ENCODE measurements around the gene CDH19.

Gene CDH19, protein sequence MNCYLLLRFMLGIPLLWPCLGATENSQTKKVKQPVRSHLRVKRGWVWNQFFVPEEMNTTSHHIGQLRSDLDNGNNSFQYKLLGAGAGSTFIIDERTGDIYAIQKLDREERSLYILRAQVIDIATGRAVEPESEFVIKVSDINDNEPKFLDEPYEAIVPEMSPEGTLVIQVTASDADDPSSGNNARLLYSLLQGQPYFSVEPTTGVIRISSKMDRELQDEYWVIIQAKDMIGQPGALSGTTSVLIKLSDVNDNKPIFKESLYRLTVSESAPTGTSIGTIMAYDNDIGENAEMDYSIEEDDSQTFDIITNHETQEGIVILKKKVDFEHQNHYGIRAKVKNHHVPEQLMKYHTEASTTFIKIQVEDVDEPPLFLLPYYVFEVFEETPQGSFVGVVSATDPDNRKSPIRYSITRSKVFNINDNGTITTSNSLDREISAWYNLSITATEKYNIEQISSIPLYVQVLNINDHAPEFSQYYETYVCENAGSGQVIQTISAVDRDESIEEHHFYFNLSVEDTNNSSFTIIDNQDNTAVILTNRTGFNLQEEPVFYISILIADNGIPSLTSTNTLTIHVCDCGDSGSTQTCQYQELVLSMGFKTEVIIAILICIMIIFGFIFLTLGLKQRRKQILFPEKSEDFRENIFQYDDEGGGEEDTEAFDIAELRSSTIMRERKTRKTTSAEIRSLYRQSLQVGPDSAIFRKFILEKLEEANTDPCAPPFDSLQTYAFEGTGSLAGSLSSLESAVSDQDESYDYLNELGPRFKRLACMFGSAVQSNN

DNA sequence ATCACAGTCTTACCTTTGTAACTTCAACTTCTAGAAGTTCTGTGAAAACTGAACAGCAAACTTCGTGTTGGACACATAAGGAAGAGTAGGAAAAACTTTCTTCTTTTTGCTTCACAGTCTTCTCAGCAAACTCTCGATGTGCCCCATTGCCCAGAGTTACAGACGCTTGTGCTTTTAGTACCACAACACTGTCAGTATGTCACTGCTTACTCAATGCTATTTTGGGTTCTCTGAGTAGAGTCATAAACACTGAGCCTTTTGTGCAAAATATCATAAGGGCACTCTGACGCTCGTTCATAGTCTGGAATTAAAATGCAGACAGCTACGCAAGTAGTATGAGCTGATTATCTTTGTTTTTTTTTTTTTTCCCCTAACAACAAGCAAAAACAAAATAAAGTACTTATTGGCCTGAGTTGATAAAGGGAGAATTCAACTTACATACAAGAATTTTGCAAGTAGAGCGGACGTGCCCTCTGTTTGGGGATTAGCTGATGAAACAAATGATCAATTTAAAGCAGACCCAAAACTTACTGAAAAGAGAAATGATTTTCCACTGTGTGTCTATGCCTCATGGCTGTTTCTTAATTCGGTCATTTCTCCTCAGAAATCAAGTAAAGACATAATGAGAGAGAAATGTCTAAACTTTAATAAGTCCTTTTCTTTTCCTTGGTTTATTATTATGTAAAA is at the start of gene CDH19:
CDH19 (minus strand) TSS at position 150 of the 687 bp plus-strand sequence. CDS start 31,886 bp downstream, outside the sequence.
- no peak for DNase-seq

DNA sequence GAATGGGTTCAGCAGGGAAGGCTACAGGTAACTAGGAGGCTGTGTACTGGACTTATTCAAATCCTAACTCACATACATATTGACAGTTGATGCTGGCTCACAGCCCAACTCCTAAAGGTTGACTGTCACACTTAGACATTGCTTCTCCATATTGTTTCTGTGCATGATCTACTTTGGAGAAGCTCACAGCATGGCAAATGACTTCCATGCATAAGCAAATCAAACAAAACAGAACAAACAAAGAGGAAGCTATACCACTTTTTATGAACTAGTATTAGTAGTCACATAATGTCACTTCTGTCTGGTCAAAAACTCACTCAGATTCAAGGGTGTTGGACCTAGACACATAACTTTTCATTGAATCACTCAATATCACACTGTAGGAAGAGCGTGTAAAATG is 43.8 kb upstream of the CDH19 start:
- DNase-seq: no peak

DNA sequence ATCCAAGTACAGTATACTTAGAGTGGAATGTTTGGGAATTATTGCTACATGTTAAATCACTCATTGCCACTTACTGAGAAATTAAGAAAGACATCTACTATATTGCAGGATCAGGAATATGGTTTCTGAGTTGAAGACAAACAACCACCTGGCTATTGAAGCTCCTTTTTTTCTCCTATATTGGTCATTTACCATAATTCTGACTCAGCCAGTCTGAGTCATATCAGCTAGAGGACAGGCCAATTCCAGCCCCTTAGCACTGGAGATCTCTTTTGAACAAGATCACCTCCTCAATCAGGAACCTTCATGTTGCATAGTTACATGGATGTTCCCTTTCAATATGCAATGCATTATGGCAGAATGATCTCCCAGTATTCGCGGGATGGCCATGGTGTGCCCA is 42.7 kb upstream of the CDH19 start:
- DNase-seq: no peak

DNA sequence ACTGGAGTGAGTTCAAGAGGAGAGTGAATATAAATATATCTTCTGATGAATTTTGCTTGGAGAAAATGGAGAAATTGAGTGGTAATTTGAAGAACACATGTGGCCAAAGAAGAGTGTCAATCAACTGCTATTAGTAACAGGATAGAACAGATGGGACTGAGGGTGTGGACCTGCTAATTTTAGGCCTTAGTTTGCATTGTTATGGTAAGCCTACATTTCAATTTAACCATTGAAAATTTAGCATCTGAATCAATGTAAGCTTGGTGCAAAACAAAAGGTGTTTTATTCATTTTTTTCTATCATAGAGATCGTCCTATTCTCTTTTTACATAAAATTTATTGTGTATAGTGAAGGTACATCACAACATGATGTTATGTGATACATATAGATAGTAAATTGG is 42.1 kb upstream of the CDH19 start:
- DNase-seq: no peak

DNA sequence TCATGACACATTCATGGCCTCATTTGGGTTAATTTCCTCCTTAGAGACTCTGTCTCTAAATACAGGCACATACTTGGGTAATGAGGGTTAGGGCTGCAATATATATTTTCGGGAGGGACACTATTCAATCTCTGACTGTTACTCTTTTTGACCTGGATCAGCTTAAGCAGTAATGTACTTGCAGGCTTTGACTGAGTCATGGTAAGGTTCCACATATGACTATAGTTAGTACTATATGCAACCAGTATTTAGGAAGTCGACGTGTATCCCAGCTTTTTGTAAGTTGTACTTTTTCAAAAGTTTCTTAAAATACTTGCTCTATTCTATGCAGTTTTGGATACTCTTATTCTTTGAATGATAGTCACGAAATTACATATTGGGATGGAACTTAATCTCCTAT is 37.2 kb upstream of the CDH19 start:
- DNase-seq: no peak

DNA sequence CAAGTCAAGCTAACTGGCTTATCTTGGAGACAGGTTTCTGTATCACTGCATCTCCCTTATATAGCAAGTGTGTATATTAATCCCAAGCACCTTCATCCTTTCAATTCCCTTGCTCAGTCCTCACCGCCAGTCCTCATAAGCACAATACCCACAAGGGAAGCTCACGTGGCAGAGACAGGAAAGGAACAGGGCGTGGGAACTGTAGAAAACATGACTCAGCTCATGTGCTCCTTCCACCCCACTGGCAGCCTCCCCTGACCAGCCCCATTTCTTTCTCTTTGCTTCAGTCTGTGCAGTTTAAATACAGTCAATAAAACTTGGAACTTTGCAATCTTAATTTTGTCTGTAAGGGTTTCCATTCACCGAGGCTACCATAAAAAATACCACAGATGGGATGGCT is 36.5 kb upstream of the CDH19 start:
- DNase-seq: no peak

DNA sequence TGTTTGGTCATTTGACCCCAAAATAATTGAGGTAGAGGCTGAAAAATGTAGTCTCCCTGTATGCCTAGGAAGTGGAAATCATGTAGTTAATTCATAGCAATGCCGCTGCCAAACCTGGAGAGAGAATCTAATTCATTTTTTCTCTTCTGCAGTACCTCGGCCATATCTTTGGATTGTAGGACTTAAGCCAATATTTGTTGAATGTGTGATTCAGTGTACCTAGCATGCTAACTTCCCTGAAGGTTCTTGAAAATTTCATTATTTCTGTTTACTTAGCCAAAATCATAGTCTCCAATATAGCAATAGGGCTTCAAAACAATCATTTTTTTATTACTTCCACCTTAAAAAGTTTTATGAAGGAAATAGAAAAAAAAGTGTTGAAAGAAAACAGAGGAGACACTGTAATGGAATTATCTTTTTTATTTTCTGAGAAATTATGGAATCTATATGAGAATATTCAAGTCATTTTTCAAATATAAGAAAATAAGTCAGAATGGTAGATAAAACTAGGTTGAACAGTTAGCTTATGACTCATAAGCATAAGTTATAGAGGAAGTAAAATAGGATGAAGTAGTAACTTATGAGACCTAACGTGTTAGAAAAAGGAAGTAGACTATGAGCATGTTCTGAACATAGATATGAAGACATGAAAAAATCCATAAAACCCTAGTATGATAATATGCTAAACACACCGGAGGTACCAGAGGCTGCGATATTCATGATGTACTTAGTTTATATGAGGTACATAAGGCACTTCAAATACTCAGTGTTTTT is 35.2 kb upstream of the CDH19 start:
- no peak for DNase-seq

DNA sequence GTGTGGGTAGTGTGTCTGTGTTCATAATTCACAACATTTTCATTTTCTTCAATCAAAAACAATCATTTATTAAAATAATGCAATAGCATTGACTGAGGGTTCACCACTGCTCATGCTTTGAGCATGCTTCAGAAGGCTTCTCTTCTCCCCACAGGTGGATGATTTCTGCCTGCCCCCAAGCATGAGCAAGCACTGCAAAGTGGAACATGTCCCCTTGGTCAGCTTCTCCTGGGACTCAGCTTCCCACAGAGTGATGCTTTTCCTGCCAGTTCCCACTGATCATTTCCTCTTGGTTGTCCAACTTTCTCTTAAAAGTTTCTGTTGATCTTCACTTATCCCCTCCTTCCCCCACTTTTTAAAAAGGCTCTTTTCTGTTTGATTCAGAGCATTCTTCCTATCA is 31.5 kb upstream of the CDH19 start:
- no peak for DNase-seq

DNA sequence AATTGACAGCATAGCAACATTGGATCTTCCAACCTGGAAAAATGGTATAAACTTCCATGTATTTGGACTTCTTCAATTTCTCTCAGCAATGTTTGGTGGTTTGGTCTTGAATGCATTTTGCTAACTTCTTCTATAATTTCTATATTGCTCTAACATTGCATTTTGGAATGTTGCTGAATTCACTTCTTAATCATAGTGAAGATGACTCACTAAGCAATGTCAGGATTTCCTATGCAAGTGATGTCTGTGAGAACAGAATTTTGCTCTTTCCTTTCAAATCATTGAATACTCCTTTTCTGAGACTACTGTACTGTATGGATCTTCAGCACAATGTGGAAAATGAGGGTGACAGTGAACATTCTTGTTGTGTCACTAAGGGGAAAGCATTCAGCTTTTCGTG is 28.9 kb upstream of the CDH19 start:
- no peak for DNase-seq

DNA sequence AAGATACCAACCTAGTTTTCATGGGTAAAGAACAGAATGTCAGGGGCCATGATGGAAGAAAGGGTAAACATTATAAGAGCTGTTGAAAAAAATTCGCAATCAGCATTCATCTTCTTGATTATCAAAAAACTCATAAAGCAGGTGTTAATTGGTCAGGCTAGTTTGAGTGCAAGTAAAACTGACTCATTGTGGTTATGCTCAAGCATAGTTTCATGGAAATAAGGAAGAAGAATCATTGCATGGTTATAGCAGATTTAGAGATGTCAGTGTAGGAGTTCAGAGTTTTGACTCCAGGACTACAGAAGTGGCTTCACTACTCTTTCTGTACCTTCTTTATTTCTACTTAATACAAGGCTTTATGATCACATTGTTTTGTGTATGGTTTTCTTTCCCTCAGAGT is 26.9 kb upstream of the CDH19 start:
- no peak for DNase-seq

DNA sequence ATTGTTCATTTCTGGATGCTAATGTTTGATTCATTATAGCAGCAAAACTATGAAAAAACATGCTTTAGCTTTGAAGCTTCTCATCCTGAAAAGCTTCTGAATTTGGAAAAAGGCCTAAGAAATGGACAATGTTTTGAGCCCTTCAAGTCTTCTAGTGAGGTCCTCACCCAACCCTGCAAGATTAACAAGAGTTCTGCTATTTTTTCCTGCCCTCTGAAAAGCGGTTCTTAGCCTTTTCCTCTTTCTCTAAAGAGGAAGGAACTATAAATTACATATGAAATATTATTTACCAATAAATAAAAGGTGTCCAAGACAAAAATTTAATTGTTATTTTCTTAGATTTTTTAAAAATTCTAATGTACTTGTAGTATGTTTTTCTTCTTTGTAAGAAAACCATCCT is 19.9 kb upstream of the CDH19 start:
- no peak for DNase-seq

DNA sequence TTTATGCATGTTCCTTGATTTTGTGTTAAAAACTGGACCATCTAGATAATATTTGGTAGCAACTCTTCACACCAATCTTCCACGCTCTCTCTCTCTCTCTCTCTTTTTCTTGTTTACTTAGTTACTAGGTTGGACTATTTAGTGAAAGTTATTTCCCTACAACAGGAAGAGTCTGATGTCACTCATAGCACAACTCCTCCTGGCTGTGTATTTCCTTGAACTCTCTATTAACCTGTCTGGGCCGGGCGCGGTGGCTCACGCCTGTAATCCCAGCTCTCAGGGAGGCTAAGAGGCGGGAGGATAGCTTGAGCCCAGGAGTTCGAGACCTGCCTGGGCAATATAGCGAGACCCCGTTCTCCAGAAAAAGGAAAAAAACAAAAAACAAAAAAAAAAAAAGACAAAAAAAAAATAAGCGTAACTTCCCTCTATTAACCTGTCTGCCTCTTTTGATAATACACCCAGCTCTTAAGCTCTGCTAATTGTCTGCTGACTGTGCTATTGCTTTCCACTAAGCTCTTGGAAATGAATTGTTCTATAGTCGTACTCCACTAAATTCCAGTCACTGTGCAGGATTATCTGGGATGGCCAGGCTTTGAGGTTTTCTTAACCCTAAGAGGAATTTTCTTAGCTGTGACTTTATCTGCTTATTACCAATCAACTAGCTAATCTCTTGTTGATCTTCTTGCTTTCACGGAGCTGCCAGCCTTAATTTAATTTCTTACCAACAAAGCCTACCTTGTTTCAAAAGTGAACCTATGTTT is 18.1 kb upstream of the CDH19 start:
- no peak for DNase-seq

DNA sequence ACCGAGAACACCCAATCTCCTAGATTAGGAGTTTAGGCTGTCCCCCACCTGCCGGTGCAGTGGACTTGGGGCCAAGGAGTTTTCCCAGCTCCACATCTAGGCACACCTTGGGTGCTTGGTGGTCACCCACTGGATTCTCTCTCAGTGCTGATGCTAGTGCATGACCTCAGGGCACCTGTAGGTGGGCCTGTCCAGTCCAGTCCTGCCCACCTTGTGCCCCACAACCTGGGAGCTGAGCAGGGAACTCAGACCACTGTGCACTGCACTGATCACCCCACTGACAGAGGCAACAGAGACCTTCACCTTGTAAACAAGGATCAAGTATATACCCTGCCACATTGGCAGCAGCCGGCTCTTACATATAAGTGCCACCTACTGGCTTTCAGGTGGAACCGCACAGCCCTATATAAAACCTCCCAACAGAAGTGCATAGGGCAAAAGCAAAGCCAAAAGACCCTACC is 12.7 kb upstream of the CDH19 start:
- DNase-seq: no peak

DNA sequence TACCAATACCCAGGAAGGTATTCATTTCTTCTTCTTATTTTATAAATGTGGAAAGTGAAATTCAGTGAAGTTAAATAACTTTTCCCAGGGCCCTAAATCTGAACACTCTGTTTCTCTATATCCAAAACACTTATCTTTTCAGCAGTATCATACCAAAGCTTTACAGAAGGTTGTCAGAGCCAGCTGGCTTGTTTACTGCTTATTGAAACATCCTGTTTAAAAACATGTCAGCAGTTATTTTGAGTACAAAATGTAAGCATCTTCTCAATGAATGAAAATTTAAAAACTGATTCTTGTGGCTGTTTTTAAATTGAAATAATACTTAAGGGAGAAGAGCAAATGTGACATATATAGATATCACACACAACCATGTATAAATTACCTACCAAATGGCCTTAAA is 11.3 kb upstream of the CDH19 start:
- no peak for DNase-seq

DNA sequence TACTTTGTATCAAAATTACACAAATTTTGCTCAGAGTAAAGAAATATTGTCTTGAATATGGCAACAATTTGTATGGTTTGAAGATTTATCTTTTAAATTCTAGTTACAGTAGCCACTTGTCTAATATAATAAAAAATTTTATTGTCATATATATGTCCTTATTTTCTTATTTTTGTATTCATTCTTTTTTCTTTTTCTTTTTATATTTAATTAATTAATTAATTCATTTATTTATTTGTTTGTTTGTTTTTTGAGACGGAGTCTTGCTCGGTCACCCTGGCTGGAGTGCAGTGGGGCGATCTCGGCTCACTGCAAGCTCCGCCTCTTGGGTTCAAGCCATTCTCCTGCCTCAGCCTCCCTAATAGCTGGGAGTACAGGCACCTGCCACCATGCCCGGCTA is 3.7 kb upstream of the CDH19 start:
- no peak for DNase-seq

DNA sequence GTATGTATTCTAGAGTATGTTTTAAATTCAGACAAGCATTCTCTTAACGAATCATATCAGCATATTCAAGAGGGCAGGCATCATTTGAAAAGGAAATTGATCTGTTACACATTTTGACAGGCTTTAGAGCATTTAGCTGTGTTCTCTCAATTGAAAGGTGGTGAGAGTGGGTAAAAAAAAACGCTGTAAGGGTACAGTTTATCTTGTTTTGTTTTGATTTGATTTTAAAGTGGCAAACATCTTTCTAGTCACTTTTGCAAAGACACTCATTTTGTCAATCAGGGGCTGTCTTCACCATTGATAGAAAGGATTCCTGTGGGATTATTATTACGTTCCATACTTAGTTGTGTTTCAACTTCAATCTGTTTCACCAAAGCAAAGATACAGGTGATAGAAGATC is 2.2 kb downstream of the CDH19 start:
- no peak for DNase-seq

DNA sequence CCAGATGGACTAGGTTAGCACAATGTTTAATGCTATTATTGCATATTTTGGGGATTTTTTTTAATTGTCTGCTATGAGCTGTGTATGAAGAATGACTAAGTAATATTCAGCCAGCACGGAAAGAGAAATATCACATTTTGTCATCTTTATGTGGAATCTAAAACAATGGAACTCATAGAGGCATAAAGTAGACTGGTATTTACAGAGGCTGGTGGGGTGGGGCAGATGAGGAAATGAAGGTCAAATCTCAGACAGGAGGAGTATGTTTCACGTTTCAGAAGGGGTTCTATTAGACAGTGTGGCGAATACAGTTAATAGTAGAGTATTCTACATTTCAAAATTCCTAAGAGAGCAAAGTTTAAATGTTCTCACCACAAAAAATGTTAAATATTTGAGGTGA is 4.7 kb downstream of the CDH19 start:
- DNase-seq: no peak

DNA sequence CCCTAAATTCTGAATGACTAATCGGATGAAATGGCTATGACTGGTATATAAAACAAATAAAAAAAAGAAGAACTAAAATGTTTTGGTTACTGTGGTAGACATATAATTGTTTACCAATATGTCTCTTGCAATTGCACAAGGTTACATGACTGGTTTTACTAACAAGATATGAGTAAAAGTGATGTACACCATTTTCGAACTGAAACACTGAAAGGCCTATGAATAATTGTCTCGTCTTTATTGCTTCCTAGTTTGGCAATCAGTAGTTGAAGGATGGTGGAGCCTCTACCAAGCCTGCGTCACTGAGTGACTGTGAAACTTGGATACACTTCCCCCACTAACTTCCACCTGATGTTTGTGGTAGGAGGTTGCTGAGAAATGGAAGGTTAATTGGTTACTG is 16.5 kb downstream of the CDH19 start:
- no peak for DNase-seq

DNA sequence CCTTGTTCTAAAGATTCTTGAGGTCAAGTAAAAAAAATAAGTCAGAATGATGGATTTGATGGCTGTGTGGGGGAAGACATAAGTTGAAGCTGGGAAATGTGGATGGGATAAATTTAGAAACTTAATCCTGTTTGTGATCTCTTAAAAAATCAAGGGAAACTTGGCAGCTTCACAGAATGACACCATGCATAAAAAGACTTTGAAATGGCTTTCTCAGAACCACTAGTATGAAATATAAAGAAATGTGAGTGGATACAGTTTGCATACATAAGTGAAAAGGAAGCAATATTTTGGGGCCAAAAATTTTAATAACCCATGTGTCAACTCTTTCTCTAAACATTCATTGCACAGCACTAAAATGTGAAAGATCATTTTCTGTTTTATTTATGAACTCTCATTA is 21.7 kb downstream of the CDH19 start:
- no peak for DNase-seq

DNA sequence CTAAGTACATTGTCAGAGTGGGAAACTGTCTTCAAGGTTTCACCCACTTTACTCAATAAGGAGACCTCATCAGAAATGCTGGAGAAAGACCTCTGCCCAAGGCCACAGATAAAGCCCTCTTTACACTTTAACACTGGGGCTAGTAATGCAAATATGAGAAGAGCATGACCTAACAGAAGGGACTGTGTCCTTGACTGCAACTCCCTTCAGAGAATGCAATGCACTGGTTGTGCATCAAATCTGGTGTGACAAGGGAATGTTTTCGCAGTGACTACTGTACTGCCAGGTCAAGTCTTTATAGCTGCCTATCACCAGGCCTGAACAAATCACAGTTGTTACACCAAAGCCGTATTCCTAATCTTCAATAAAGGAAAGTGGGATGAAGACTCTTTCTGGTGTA is 28.6 kb downstream of the CDH19 start:
- DNase-seq: no peak

DNA sequence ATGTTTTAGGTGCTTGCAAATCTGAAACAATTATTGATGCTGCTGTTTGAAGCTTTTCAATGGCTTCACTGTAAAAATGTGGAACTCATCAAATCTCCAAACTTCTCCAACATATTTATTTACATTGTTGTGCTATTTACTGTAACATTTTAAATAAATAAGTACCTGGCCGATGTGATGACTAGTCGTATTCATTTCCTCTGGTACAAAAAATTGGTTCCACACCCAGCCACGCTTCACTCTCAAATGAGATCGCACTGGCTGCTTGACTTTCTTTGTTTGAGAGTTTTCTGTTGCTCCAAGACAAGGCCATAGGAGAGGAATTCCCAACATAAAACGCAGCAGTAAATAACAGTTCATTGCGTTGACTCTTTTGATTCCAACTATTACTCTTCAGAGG is 32.0 kb downstream of the CDH19 start:
- DNase-seq: no peak

DNA sequence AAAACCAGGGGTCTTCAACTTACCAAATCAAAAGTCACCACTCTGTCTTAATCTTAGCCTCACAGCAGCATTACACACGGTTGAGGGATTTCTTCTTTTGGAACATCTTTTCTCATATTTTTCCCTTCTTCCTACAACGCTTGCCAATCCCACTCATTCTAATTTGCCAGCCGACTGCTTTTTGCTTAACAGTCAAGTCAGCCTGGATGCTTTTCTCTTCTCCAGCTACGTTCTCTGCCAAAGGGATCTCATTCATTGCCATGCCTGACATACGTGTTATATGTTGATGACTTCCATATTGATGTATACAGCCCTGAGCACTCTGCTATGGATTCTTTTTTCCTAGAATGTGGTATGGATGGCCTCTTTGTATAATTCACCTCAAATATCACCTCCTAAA is 37.3 kb downstream of the CDH19 start:
- DNase-seq: no peak
